ENCODE results near the gene PDE6A.
"Not testable (repeated sequence)": the region's sequence is repeated elsewhere in the genome, so short reads cannot be mapped to it uniquely, and the experiment has no call there.

The PDE6A gene

GRCh38 chr5:149858481-149858880, 86.1 kb downstream of the PDE6A start:
- DNase-seq: not testable (repeated sequence)

- peak in 9 of 14 donors; percentile 4 to 95 (median 37) for DNase-seq
Measured at GRCh38 chr5:149857499-149857898, 87.1 kb downstream of the PDE6A start.

GRCh38 chr5:149855366-149855765, 89.2 kb downstream of the PDE6A start:
- no peak for DNase-seq

- DNase-seq: no peak
Measured at GRCh38 chr5:149854866-149855265, 89.7 kb downstream of the PDE6A start.

- DNase-seq: no peak
Measured at GRCh38 chr5:149853701-149854100, 90.9 kb downstream of the PDE6A start.

- DNase-seq: no peak
Measured at GRCh38 chr5:149853331-149853648, 91.3 kb downstream of the PDE6A start.

GRCh38 chr5:149852641-149853330, 91.8 kb downstream of the PDE6A start:
- peak in 11 of 14 donors; percentile 14 to 79 (median 45) for DNase-seq

- DNase-seq: no peak
Measured at GRCh38 chr5:149851211-149851610, 93.4 kb downstream of the PDE6A start.

GRCh38 chr5:149849966-149850910, 94.4 kb downstream of the PDE6A start:
- no peak for DNase-seq

- DNase-seq: no peak
Measured at GRCh38 chr5:149849280-149849965, 95.2 kb downstream of the PDE6A start.

- DNase-seq: no peak
Measured at GRCh38 chr5:149847611-149848010, 97.0 kb downstream of the PDE6A start.

GRCh38 chr5:149846021-149846420, 98.6 kb downstream of the PDE6A start:
- DNase-seq: no peak

- DNase-seq: no peak
Measured at GRCh38 chr5:149845601-149846000, 99.0 kb downstream of the PDE6A start.

- DNase-seq: no peak
Measured at GRCh38 chr5:149841851-149842793, 102.5 kb downstream of the PDE6A start.

GRCh38 chr5:149840226-149840825, 104.3 kb downstream of the PDE6A start:
- DNase-seq: no peak

GRCh38 chr5:149839761-149840160, 104.8 kb downstream of the PDE6A start:
- no peak for DNase-seq

GRCh38 chr5:149838881-149839739, 105.5 kb downstream of the PDE6A start:
- no peak for DNase-seq

- DNase-seq: peak in 10 of 14 donors; percentile 8 to 74 (median 22)
Measured at GRCh38 chr5:149837680-149838269, 106.8 kb downstream of the PDE6A start.

GRCh38 chr5:149836451-149837139, 108.0 kb downstream of the PDE6A start:
- DNase-seq: no peak
